ENCODE measurements around the gene NBPF12.

- no peak for TF ChIP-seq CTCF (IDR thresholded peaks at IDR 0.05)
- TF ChIP-seq POLR2A (IDR thresholded peaks at IDR 0.05), result no peak
Observed at GRCh38 chr1:147039916-147040315, 101.8 kb downstream of the NBPF12 start.

All from esophagus squamous epithelium (tissue), 4 donors.